Esophagus squamous epithelium (tissue), 5 donors: Measurements from ENCODE around the gene SARM1. TPM values are rescaled to one million over a fixed set of nuclear protein-coding genes. Genes with fewer than 3 reads are reported as not detected.
A peak's percentile ranks its signal among the peaks of the same experiment; 100 is the strongest.

ENCODE experiments used
- DNase-seq: peaks from one replicate; lab custom pipeline; 2025; lab: John Stamatoyannopoulos, UW
- H3K27ac ChIP-seq, 4 donors: fragments of 200-600 bp; sonication (generic); one replicate each; pipeline ENCODE4 v1.5.1; 2016 to 2019; ENCODE audit warnings: mild to moderate bottlenecking in 1 of 4
- H3K27me3 ChIP-seq, 4 donors: fragments of 200-600 bp; sonication (generic); 1 replicate in 3 of 4; 2 replicates in 1 of 4; pipeline versions ENCODE4 v1.5.1 to v1.6.0; 2017 to 2021; ENCODE audit warnings: antibody characterized with exemption in 1 of 4
- H3K36me3 ChIP-seq, 3 donors: fragments of 200-600 bp; sonication (generic); one replicate each; pipeline ENCODE4 v1.5.1; 2016 to 2019
- H3K4me1 ChIP-seq, 3 donors: fragments of 200-600 bp; sonication (generic); one replicate each; pipeline ENCODE4 v1.5.1; 2017 to 2019
- H3K4me3 ChIP-seq, 4 donors: fragments of 200-600 bp; sonication (generic); 1 replicate in 3 of 4; 2 replicates in 1 of 4; pipeline ENCODE4 v1.5.1; 2016 to 2019; ENCODE audit warnings: mild to moderate bottlenecking in 2 of 4, moderate library complexity in 1 of 4
- H3K9me3 ChIP-seq, 3 donors: fragments of 200-600 bp; sonication (generic); one replicate each; pipeline ENCODE4 v1.5.1; 2016 to 2019
- CTCF ChIP-seq, 6 experiments: fragments of 450-650 bp in 4 of 6; fragments of 200-600 bp in 2 of 6; sonication (generic) in 2 of 6; IDR thresholded peaks; one replicate each; pipeline ENCODE4 v1.5.1; 2016 to 2019; ENCODE audit warnings: antibody characterized with exemption in 6 of 6, mild to moderate bottlenecking in 4 of 6, moderate library complexity in 4 of 6
- POLR2A ChIP-seq, 4 donors: fragments of 450-650 bp; IDR thresholded peaks; one replicate each; pipeline ENCODE4 v1.6.1; 2017; ENCODE audit warnings: antibody characterized with exemption in 4 of 4, mild to moderate bottlenecking in 4 of 4, moderate library complexity in 3 of 4
- WGBS, 2 donors: methylation state at CpG; one replicate each; pipeline ENCODE4 v1.1.5; 2018; 5-methylcytosine and 5-hydroxymethylcytosine counted together
- intact Hi-C: fragments of 100-400 bp; cut with DNase I; formaldehyde crosslinking; loops from one replicate; pipeline ENCODE4 v1.15.0; 2022
- total RNA-seq, 4 donors: library from RNA; depleted of rRNA; stranded (reverse); fragments of >200 nt; gene quantifications; one replicate each; pipeline ENCODE4 v1.1.0, GENCODE V29; 2016
- donor health status: DM: yes; HTN: yes; CAD: no.

SARM1 gene
- total RNA-seq, 4 donors from 2014 or later, result 1.1 to 7.2 (median 2.5) TPM

- no peak overlapping the region for H3K4me3 ChIP-seq
- peaks cover 5 to 41% (median 7%) of the 10 kb centered on the region in 3 donors for H3K36me3 ChIP-seq
- H3K9me3 ChIP-seq, result no peaks in the 10 kb centered on the region
- no peak overlapping the region for H3K27ac ChIP-seq
- DNase-seq, result no peak
- H3K27me3 ChIP-seq, result no peaks in the 10 kb centered on the region
- TF ChIP-seq POLR2A (IDR thresholded peaks at IDR 0.05), result no peak
- H3K4me1 ChIP-seq, result peaks cover 27 to 42% (median 29%) of the 10 kb centered on the region in 3 donors
- intact Hi-C loops, result no loop called here
- 60 to 63% methylated on average over 1 of the region's 1 CpG for WGBS, 2 donors
These were observed 38.3 kb upstream of the SARM1 start for GRCh38 chr17:28333083-28333746.

GRCh38 chr17:28334171-28334570, 37.3 kb upstream of the SARM1 start:
- Histone ChIP-seq H3K36me3 (peaks cover 4 to 32% (median 7%) of the 10 kb centered on the region in 3 donors), H3K9me3 (no peaks in the 10 kb centered on the region), H3K4me1 (peaks cover 27 to 52% (median 38%) of the 10 kb centered on the region in 3 donors), H3K4me3 (peak overlapping the region in 3 of 4 donors; percentile 77 to 96 (median 91)), H3K27ac (peak overlapping the region in 2 of 4 donors; percentile 99), H3K27me3 (no peaks in the 10 kb centered on the region)
- TF ChIP-seq POLR2A (IDR thresholded peaks at IDR 0.05) (no peak), CTCF (IDR thresholded peaks at IDR 0.05) (no peak)
- intact Hi-C loops, result no loop called here
- DNase-seq, result no peak
- 45 to 70% methylated on average over 6 of the region's 6 CpGs for WGBS, 2 donors

GRCh38 chr17:28334666-28335200, 36.8 kb upstream of the SARM1 start:
- peaks cover 27 to 58% (median 42%) of the 10 kb centered on the region in 3 donors for H3K4me1 ChIP-seq
- DNase-seq, result no peak
- TF ChIP-seq POLR2A (IDR thresholded peaks at IDR 0.05), result no peak

GRCh38 chr17:28335201-28335958, 36.1 kb upstream of the SARM1 start, which contains the start of the genes IFT20 and TNFAIP1:
TSS of gene IFT20 (minus strand) at chr17:28335472. CDS start at chr17:28331985, 3,487 bp downstream.
TSS of gene TNFAIP1 (plus strand) at chr17:28335761. CDS start at chr17:28339522, 3,761 bp downstream.
- WGBS, 2 donors, result 0% methylated on average over 18 of the region's 62 CpGs; no CpG with 5 or more reads in 1 of the 2 donors
- peak; percentile 98 for DNase-seq
- Histone ChIP-seq H3K27me3 (no peaks in the 10 kb centered on the region), H3K9me3 (no peaks in the 10 kb centered on the region), H3K4me3 (peak within 1 kb of the TSS; percentile 77 to 96 (median 90)), H3K36me3 (peaks cover 4 to 29% (median 12%) of the 10 kb centered on the region in 3 donors), H3K4me1 (peaks cover 27 to 64% (median 42%) of the 10 kb centered on the region in 3 donors), H3K27ac (peak within 1 kb of the TSS; percentile 97 to 99 (median 98))
- intact Hi-C loops, result no loop called here
- TF ChIP-seq POLR2A (IDR thresholded peaks at IDR 0.05), result peak in 3 of 4 donors; percentile 94 to 98 (median 95)
- peak in 3 of 6 experiments; percentile 2 to 18 (median 14) for TF ChIP-seq CTCF (IDR thresholded peaks at IDR 0.05)

More at GRCh38 chr17:28334666-28335200, 36.8 kb upstream of the SARM1 start:
- peak overlapping the region; percentile 97 to 99 (median 98) for H3K27ac ChIP-seq
- 10 to 15% methylated on average over 12 to 16 of the region's 18 CpGs for WGBS, 2 donors
- H3K27me3 ChIP-seq, result no peaks in the 10 kb centered on the region
- intact Hi-C loops, result no loop called here
- peak overlapping the region; percentile 77 to 96 (median 90) for H3K4me3 ChIP-seq
- H3K9me3 ChIP-seq, result no peaks in the 10 kb centered on the region
- peaks cover 0 to 29% (median 7%) of the 10 kb centered on the region in 3 donors for H3K36me3 ChIP-seq

- peak overlapping the region; percentile 77 to 96 (median 90) for H3K4me3 ChIP-seq
- H3K27ac ChIP-seq, result peak overlapping the region; percentile 97 to 99 (median 98)
- intact Hi-C loops, result no loop called here
- H3K27me3 ChIP-seq, result no peaks in the 10 kb centered on the region
- TF ChIP-seq CTCF (IDR thresholded peaks at IDR 0.05) (no peak), POLR2A (IDR thresholded peaks at IDR 0.05) (peak in 1 of 4 donors; percentile 6)
- H3K36me3 ChIP-seq, result peaks cover 11 to 29% (median 19%) of the 10 kb centered on the region in 3 donors
- peaks cover 27 to 66% (median 42%) of the 10 kb centered on the region in 3 donors for H3K4me1 ChIP-seq
- 7 to 8% methylated on average over 10 to 29 of the region's 29 CpGs for WGBS, 2 donors
- DNase-seq, result no peak
- H3K9me3 ChIP-seq, result no peaks in the 10 kb centered on the region
These were observed 35.3 kb upstream of the SARM1 start for GRCh38 chr17:28335959-28336871.
